HepG2 (cell line): ENCODE measurements around the gene CFAP69. TPM values are rescaled to one million over a fixed set of nuclear protein-coding genes. Genes with fewer than 3 reads are reported as not detected.

Experiments
- CEBPG ChIP-seq: IDR thresholded peaks from 2 replicates; pipeline ENCODE4 v1.6.1; 2016
- FOXA1 ChIP-seq, 2 experiments: fragments of 450-650 bp in 1 of 2; sonication (generic) in 1 of 2; formaldehyde crosslinking in 1 of 2; IDR thresholded peaks; 2 replicates each; pipeline versions ENCODE4 v1.4.0 to v1.6.1; 2016 to 2020; ENCODE audit warnings: missing genetic modification reagents in 1 of 2
- FOXA3 ChIP-seq: IDR thresholded peaks from 2 replicates; pipeline ENCODE4 v1.6.1; 2016; ENCODE audit warnings: missing genetic modification reagents, missing compliant biosample characterization
- FOXP1 ChIP-seq, 2 experiments: fragments of 450-650 bp in 1 of 2; IDR thresholded peaks; 2 replicates each; pipeline ENCODE4 v1.6.1; 2017 to 2018; ENCODE audit warnings: antibody characterized with exemption in 1 of 2
- GATAD2A ChIP-seq: IDR thresholded peaks from 2 replicates; pipeline ENCODE4 v1.6.1; 2016
- HMG20A ChIP-seq: IDR thresholded peaks from 2 replicates; pipeline ENCODE4 v1.6.1; 2016; ENCODE audit warnings: borderline replicate concordance
- KAT2B ChIP-seq: fragments of 150-350 bp; IDR thresholded peaks from 2 replicates; pipeline ENCODE4 v1.6.1; 2014; ENCODE audit warnings: low read depth, low read length, borderline replicate concordance
- NCOA2 ChIP-seq: sonication (generic); formaldehyde crosslinking; IDR thresholded peaks from 2 replicates; pipeline ENCODE4 v1.8.0; 2022; ENCODE audit warnings: inconsistent platforms
- RXRB ChIP-seq: IDR thresholded peaks from 2 replicates; pipeline ENCODE4 v1.6.1; 2016; ENCODE audit warnings: borderline replicate concordance, missing genetic modification reagents, missing compliant biosample characterization
- SOX5 ChIP-seq: IDR thresholded peaks from 2 replicates; pipeline ENCODE4 v1.6.1; 2016; ENCODE audit warnings: borderline replicate concordance
- TBX2 ChIP-seq: sonication (generic); formaldehyde crosslinking; IDR thresholded peaks from 2 replicates; pipeline ENCODE4 v1.5.0; 2020; ENCODE audit warnings: missing genetic modification reagents, mild to moderate bottlenecking, borderline replicate concordance
- TCF7 ChIP-seq: sonication (generic); IDR thresholded peaks from 2 replicates; pipeline ENCODE4 v1.6.1; 2016; ENCODE audit warnings: antibody characterized with exemption, low read depth
- ZBTB33 ChIP-seq: sonication (generic); formaldehyde crosslinking; IDR thresholded peaks from 2 replicates; pipeline ENCODE4 v1.4.0; 2020; ENCODE audit warnings: missing genetic modification reagents
- ZNF503 ChIP-seq: sonication (generic); formaldehyde crosslinking; IDR thresholded peaks from 2 replicates; pipeline ENCODE4 v1.4.0; 2020; ENCODE audit warnings: missing genetic modification reagents
- ZNF547 ChIP-seq: sonication (generic); formaldehyde crosslinking; IDR thresholded peaks from 2 replicates; pipeline ENCODE4 v1.5.1; 2020; ENCODE audit warnings: mild to moderate bottlenecking, missing genetic modification reagents
- ZNF644 ChIP-seq: IDR thresholded peaks from 2 replicates; pipeline ENCODE4 v1.6.1; 2016; ENCODE audit warnings: low read depth
- polyA plus RNA-seq, 8 experiments: library from polyadenylated mRNA; depleted of rRNA in 3 of 8; stranded (reverse) in 7 of 8; unstranded in 1 of 8; fragments of >200 nt; fragmentation: Illumina TruSeq in 4 of 8; extraction: Trizol in 4 of 8; gene quantifications; 2 replicates each; pipeline versions ENCODE4 v1.2.1 to v1.2.3, GENCODE V29; 2011 to 2016; ENCODE audit warnings: low read depth in 4 of 8, missing spikeins in 1 of 8, mixed read lengths in 1 of 8; ENCODE audit not compliant: insufficient read depth in 1 of 8
- total RNA-seq, 5 experiments: library from RNA; depleted of rRNA; stranded (reverse); fragments of >200 nt; fragmentation: Illumina TruSeq; extraction: Trizol; gene quantifications; 2 replicates each; pipeline ENCODE4 v1.2.3, GENCODE V29; 2016; ENCODE audit warnings: low read depth in 1 of 5
- TF ChIP-seq, protein P1 (sequence below): sonication (generic); formaldehyde crosslinking; IDR thresholded peaks from 2 replicates; pipeline ENCODE4 v1.9.0; 2021; ENCODE audit warnings: missing genetic modification reagents, borderline replicate concordance
- TF ChIP-seq, protein P2 (sequence below): sonication (generic); formaldehyde crosslinking; conservative IDR thresholded peaks from 2 replicates; pipeline ENCODE4 v1.8.0; 2022; ENCODE audit warnings: low read depth, missing genetic modification reagents
- TF ChIP-seq, protein P3 (sequence below): sonication (generic); formaldehyde crosslinking; conservative IDR thresholded peaks from 2 replicates; pipeline ENCODE4 v1.4.0; 2020; ENCODE audit warnings: mild to moderate bottlenecking, missing genetic modification reagents, moderate library complexity

CFAP69 gene
- total and polyA plus RNA-seq, 2 of the 13 experiments (the other 11 are each of a cell fraction or from before 2014, with no cell fraction given) = 2.2 to 4.0 TPM

DNA sequence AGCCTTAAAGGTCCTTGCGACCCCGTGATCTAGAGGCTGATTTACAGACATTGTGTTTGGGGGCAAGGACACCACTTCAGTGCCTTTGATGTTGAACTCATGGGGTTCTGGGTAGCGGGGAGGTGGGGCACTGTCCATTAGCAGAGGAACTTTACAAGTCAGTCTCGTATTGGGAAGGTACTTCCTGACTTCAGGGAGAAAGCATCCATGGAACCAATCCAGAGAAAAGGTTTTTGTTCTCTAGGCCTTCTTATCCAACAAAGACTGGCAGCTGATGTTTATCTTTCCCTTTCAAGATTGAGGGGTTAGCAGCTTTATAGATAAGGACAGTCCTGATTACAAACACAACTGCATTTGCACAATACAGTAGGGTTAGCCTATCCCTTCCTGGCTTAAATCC lies 104.3 kb downstream of the CFAP69 start (continued):
- TF ChIP-seq, protein P1, sequence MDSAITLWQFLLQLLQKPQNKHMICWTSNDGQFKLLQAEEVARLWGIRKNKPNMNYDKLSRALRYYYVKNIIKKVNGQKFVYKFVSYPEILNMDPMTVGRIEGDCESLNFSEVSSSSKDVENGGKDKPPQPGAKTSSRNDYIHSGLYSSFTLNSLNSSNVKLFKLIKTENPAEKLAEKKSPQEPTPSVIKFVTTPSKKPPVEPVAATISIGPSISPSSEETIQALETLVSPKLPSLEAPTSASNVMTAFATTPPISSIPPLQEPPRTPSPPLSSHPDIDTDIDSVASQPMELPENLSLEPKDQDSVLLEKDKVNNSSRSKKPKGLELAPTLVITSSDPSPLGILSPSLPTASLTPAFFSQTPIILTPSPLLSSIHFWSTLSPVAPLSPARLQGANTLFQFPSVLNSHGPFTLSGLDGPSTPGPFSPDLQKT (CRISPR knock-in tag) = no peak
- TF ChIP-seq GATAD2A (CRISPR knock-in tag) = peak; percentile 51; the same call in 1 of the 2 replicates
- TF ChIP-seq FOXA1 (IDR thresholded peaks at IDR 0.05) = no peak
- TF ChIP-seq FOXA1 (CRISPR knock-in tag; IDR thresholded peaks at IDR 0.05) = peak; percentile 67; the same call in 1 of the 2 replicates
- TF ChIP-seq TBX2 (CRISPR knock-in tag) = peak; percentile 69; the same call in 1 of the 2 replicates
- peak; percentile 40; the same call in 1 of the 2 replicates for TF ChIP-seq CEBPG (CRISPR knock-in tag)
- no peak for TF ChIP-seq ZNF547 (CRISPR knock-in tag)
- no peak for TF ChIP-seq ZNF503 (CRISPR knock-in tag)
- peak; percentile 31; the same call in 1 of the 2 replicates for TF ChIP-seq HMG20A (CRISPR knock-in tag)
- TF ChIP-seq ZBTB33 (CRISPR knock-in tag) = no peak
- peak; percentile 58; the same call in 1 of the 2 replicates for TF ChIP-seq NCOA2
- peak; percentile 53 for TF ChIP-seq FOXA3 (CRISPR knock-in tag)
- TF ChIP-seq KAT2B = no peak
- no peak for TF ChIP-seq RXRB (CRISPR knock-in tag)
- TF ChIP-seq, protein P2, sequence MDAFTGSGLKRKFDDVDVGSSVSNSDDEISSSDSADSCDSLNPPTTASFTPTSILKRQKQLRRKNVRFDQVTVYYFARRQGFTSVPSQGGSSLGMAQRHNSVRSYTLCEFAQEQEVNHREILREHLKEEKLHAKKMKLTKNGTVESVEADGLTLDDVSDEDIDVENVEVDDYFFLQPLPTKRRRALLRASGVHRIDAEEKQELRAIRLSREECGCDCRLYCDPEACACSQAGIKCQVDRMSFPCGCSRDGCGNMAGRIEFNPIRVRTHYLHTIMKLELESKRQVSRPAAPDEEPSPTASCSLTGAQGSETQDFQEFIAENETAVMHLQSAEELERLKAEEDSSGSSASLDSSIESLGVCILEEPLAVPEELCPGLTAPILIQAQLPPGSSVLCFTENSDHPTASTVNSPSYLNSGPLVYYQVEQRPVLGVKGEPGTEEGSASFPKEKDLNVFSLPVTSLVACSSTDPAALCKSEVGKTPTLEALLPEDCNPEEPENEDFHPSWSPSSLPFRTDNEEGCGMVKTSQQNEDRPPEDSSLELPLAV (CRISPR knock-in tag) = no peak
- TF ChIP-seq SOX5 = peak; percentile 84
- peak; percentile 55; the same call in 1 of the 2 replicates for TF ChIP-seq ZNF644 (CRISPR knock-in tag)
- TF ChIP-seq TCF7 = peak; percentile 65
- TF ChIP-seq, protein P3, sequence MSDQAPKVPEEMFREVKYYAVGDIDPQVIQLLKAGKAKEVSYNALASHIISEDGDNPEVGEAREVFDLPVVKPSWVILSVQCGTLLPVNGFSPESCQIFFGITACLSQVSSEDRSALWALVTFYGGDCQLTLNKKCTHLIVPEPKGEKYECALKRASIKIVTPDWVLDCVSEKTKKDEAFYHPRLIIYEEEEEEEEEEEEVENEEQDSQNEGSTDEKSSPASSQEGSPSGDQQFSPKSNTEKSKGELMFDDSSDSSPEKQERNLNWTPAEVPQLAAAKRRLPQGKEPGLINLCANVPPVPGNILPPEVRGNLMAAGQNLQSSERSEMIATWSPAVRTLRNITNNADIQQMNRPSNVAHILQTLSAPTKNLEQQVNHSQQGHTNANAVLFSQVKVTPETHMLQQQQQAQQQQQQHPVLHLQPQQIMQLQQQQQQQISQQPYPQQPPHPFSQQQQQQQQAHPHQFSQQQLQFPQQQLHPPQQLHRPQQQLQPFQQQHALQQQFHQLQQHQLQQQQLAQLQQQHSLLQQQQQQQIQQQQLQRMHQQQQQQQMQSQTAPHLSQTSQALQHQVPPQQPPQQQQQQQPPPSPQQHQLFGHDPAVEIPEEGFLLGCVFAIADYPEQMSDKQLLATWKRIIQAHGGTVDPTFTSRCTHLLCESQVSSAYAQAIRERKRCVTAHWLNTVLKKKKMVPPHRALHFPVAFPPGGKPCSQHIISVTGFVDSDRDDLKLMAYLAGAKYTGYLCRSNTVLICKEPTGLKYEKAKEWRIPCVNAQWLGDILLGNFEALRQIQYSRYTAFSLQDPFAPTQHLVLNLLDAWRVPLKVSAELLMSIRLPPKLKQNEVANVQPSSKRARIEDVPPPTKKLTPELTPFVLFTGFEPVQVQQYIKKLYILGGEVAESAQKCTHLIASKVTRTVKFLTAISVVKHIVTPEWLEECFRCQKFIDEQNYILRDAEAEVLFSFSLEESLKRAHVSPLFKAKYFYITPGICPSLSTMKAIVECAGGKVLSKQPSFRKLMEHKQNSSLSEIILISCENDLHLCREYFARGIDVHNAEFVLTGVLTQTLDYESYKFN = peak; percentile 42
- no peak for TF ChIP-seq FOXP1 (IDR thresholded peaks at IDR 0.05)
- TF ChIP-seq FOXP1 (CRISPR knock-in tag; IDR thresholded peaks at IDR 0.05) = 0 out of 2 replicates have a peak, but pooled peaks have one; percentile 37
